SHP77 (cell line): ENCODE measurements around the gene PPP1R16B.

Experiments used
- DNase-seq, 2 experiments: peaks; one replicate each; lab custom pipeline; 2025; lab: John Stamatoyannopoulos, UW

Gene PPP1R16B

GRCh38 chr20:38965264-38965663, 159.8 kb downstream of the PPP1R16B start:
- DNase-seq = no peak

GRCh38 chr20:38968090-38968489, 162.6 kb downstream of the PPP1R16B start:
- no peak for DNase-seq

GRCh38 chr20:38969708-38970107, 164.2 kb downstream of the PPP1R16B start:
- DNase-seq = no peak

GRCh38 chr20:38970302-38970701, 164.8 kb downstream of the PPP1R16B start:
- no peak for DNase-seq
